MCF 10A (cell line): ENCODE measurements around the gene ZNF316. TPM values are rescaled to one million over a fixed set of nuclear protein-coding genes. Genes with fewer than 3 reads are reported as not detected.

Source experiments
- BruUV-seq: library from RNA; stranded (reverse); fragments of 400-500 nt; replicated peaks from 2 replicates; lab custom pipeline; 2021; lab: Mats Ljungman, UMichigan
- CTCF ChIA-PET: fragments of 300-600 bp; sonication (Branson Sonifier 250); formaldehyde crosslinking; extraction: SDS; loops from one replicate; lab custom pipeline; 2021; ENCODE audit warnings: antibody characterized with exemption, inconsistent platforms; lab: Yijun Ruan, JAX
- POLR2A ChIA-PET: fragments of 300-600, 350-650 bp; sonication (Branson Sonifier 250); formaldehyde crosslinking; extraction: SDS; loops from one replicate; lab custom pipeline; 2020; ENCODE audit warnings: antibody characterized with exemption, inconsistent platforms; lab: Yijun Ruan, JAX
- DNase-seq: peaks from one replicate; pipeline ENCODE4 v3.0.0-alpha.2; 2018; ENCODE audit not compliant: unreplicated experiment
- H3K27ac Mint-ChIP-seq: one replicate; pipeline ENCODE4 v1.8.0; 2022; ENCODE audit warnings: mild to moderate bottlenecking, low read depth, mixed read lengths; ENCODE audit not compliant: unreplicated experiment
- H3K27me3 Mint-ChIP-seq: one replicate; pipeline ENCODE4 v1.8.0; 2022; ENCODE audit warnings: mixed read lengths; ENCODE audit not compliant: insufficient read depth, unreplicated experiment
- H3K36me3 Mint-ChIP-seq: one replicate; pipeline ENCODE4 v1.8.0; 2022; ENCODE audit warnings: mild to moderate bottlenecking, moderate library complexity, mixed read lengths; ENCODE audit not compliant: insufficient read depth, unreplicated experiment
- H3K4me1 Mint-ChIP-seq: one replicate; pipeline ENCODE4 v1.8.0; 2022; ENCODE audit warnings: mixed read lengths; ENCODE audit not compliant: insufficient read depth, unreplicated experiment
- H3K4me3 Mint-ChIP-seq: one replicate; pipeline ENCODE4 v1.8.0; 2022; ENCODE audit warnings: mild to moderate bottlenecking, moderate library complexity, mixed read lengths; ENCODE audit not compliant: unreplicated experiment
- H3K9me3 Mint-ChIP-seq: one replicate; pipeline ENCODE4 v1.8.0; 2022; ENCODE audit warnings: mixed read lengths; ENCODE audit not compliant: unreplicated experiment
- CTCF ChIP-seq: fragments of 200-600 bp; IDR thresholded peaks from one replicate; pipeline ENCODE4 v1.8.0; 2022; ENCODE audit warnings: antibody characterized with exemption, mild to moderate bottlenecking; ENCODE audit not compliant: unreplicated experiment
- intact Hi-C: fragments of 100-400 bp; cut with micrococcal nuclease; formaldehyde crosslinking; loops from 2 replicates; pipeline ENCODE4 v1.14.1; 2022
- total RNA-seq: library from RNA; stranded (reverse); gene quantifications from 2 replicates; pipeline ENCODE4 v1.2.3, GENCODE V29; 2022

ZNF316 gene
- total RNA-seq, 1 experiment from 2014 or later = 27.1 TPM

- no peaks in the 10 kb centered on the region for H3K27me3 Mint-ChIP-seq
- H3K4me1 Mint-ChIP-seq = no peaks in the 10 kb centered on the region
- no peak overlapping the region for H3K27ac Mint-ChIP-seq
- no peak for DNase-seq
- peaks cover 33% of the 10 kb centered on the region for H3K36me3 Mint-ChIP-seq
- no peak overlapping the region for H3K4me3 Mint-ChIP-seq
- intact Hi-C loops = no loop called here
- CTCF ChIA-PET = no interaction called here
- no peak for TF ChIP-seq CTCF
- BruUV-seq = no TSS peak
- H3K9me3 Mint-ChIP-seq = no peaks in the 10 kb centered on the region
- POLR2A ChIA-PET = no interaction called here
These were observed 30.1 kb upstream of the ZNF316 start for GRCh38 chr7:6606866-6607583.

GRCh38 chr7:6607651-6608051, 29.5 kb upstream of the ZNF316 start:
- ChIA-PET CTCF (no interaction called here), POLR2A (no interaction called here)
- Mint-ChIP-seq H3K36me3 (peaks cover 26% of the 10 kb centered on the region), H3K4me3 (no peak overlapping the region), H3K27me3 (peaks cover 4% of the 10 kb centered on the region), H3K9me3 (no peaks in the 10 kb centered on the region), H3K4me1 (no peaks in the 10 kb centered on the region), H3K27ac (no peak overlapping the region)
- no peak for TF ChIP-seq CTCF
- no peak for DNase-seq
- BruUV-seq = no TSS peak
- intact Hi-C loops = no loop called here

DNA sequence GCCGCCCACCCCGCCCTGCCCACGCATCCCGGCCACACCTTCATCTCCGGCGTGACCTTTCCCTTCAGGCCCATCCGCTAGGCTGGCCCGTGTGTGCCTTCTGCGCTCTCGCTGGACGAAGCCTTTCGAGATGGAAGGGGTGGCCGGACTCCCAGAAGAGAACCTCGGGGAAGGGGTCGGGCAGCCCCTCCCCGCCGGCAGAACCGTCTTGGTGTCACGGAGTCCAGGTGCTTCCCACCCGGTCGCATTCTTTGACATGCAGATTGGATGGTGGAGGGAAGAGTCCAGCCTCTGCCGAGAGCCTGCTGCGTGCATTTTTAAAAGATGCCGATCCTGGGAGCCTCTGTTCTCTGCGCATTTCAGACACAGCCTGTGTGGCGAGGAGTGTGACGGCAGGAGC, 29.0 kb upstream of the ZNF316 start:
- Mint-ChIP-seq H3K9me3 (no peaks in the 10 kb centered on the region), H3K4me1 (no peaks in the 10 kb centered on the region), H3K27ac (no peak overlapping the region), H3K4me3 (no peak overlapping the region), H3K27me3 (peaks cover 8% of the 10 kb centered on the region), H3K36me3 (peaks cover 22% of the 10 kb centered on the region)
- no peak for DNase-seq
- TSS peak; percentile 52 for BruUV-seq
- no peak for TF ChIP-seq CTCF
- intact Hi-C loops = no loop called here
- CTCF ChIA-PET = interaction anchor here (1.8 kb wide), 1 partner anchor 18 kb away, joined by 8 read pairs; the partner anchor contains the start of gene INTS15
- POLR2A ChIA-PET = no interaction called here

DNA sequence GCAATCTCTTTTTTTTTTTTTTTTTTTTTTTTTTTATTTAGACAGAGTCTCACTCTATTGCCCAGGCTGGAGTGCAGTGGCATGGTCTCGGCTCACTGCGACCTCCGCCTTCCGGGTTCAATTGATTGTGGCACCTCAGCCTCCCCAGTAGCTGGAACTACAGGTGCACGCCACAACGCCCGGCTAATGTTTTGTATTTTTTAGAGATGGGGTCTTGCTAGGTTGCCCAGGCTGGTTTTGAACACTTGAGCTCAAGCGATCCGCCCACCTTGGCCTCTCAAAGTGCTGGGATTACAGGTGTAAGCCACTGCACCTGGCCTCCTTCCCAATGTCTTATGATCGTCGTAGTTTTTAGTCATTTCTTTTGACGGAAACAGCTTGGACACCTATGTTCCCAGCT, 28.3 kb upstream of the ZNF316 start:
- DNase-seq = no peak
- Mint-ChIP-seq H3K27ac (no peak overlapping the region), H3K4me1 (no peaks in the 10 kb centered on the region), H3K9me3 (no peaks in the 10 kb centered on the region), H3K27me3 (peaks cover 12% of the 10 kb centered on the region), H3K36me3 (peaks cover 17% of the 10 kb centered on the region), H3K4me3 (no peak overlapping the region)
- intact Hi-C loops = no loop called here
- CTCF ChIA-PET = interaction anchor here (0.8 to 1.8 kb wide), 2 partner anchors 19 to 38 kb away, joined by 3 to 8 read pairs; partner anchors contain the start of gene INTS15
- no TSS peak for BruUV-seq
- TF ChIP-seq CTCF = no peak
- POLR2A ChIA-PET = no interaction called here
